ENCODE results near the gene CCSAP.

- TF ChIP-seq REST (IDR thresholded peaks at IDR 0.05; ENCODE audit: insufficient read depth in 1 of 2, low read depth in 2 of 2, low read length in 2 of 2), result no peak
- TF ChIP-seq TAF1 (IDR thresholded peaks at IDR 0.05; ENCODE audit: borderline replicate concordance, insufficient read depth, low read length), result no peak
Observed at GRCh38 chr1:229271448-229272159, 71.2 kb downstream of the CCSAP start.

All from PFSK-1 (cell line).